PC-3 (cell line): ENCODE results near the gene MGLL. TPM values are rescaled to one million over a fixed set of nuclear protein-coding genes. Genes with fewer than 3 reads are reported as not detected.

Experiments
- ATAC-seq: fragments of 200-7000 bp; cut with Tn5 transposase; 2 replicates; pipeline ENCODE4 v1.9.1; 2020; ENCODE audit warnings: mild to moderate bottlenecking, moderate library complexity
- BruUV-seq: library from RNA; stranded (reverse); fragments of 400-500 nt; replicated peaks from 2 replicates; lab custom pipeline; 2021; lab: Mats Ljungman, UMichigan
- CTCF ChIA-PET: fragments of 300-600 bp; sonication (Branson Sonifier 250); formaldehyde crosslinking; loops from one replicate; lab custom pipeline; 2022; ENCODE audit warnings: antibody characterized with exemption; lab: Charles Lee
- POLR2A ChIA-PET: fragments of 300-600 bp; sonication (Branson Sonifier 250); formaldehyde crosslinking; loops from one replicate; lab custom pipeline; 2022; ENCODE audit warnings: antibody characterized with exemption; ENCODE audit not compliant: unreplicated experiment; lab: Charles Lee
- DNase-seq: peaks from one replicate; pipeline ENCODE4 v3.0.0-alpha.2; 2015
- H2AFZ ChIP-seq: fragments of 300-600 bp; sonication (generic); 2 replicates; pipeline ENCODE4 v1.6.0; 2016; ENCODE audit warnings: antibody characterized with exemption, low read length
- H3F3A ChIP-seq: fragments of 300-600 bp; sonication (generic); one replicate; pipeline ENCODE4 v1.6.0; 2017; ENCODE audit warnings: antibody characterized with exemption, low read length, control low read depth, mild to moderate bottlenecking; ENCODE audit not compliant: unreplicated experiment
- H3K27ac ChIP-seq: fragments of 300-600 bp; sonication (generic); 2 replicates; pipeline ENCODE4 v1.5.1; 2016; ENCODE audit warnings: mild to moderate bottlenecking, low read length
- H3K27me3 ChIP-seq: fragments of 300-600 bp; sonication (generic); 2 replicates; pipeline ENCODE4 v1.6.1; 2016; ENCODE audit warnings: low read length, mixed read lengths
- H3K36me3 ChIP-seq: fragments of 300-600 bp; sonication (generic); 2 replicates; pipeline ENCODE4 v1.6.1; 2016; ENCODE audit warnings: low read depth, mixed run types, low read length, mixed read lengths
- H3K4me1 ChIP-seq: fragments of 300-600 bp; sonication (generic); 2 replicates; pipeline ENCODE4 v1.5.1; 2016; ENCODE audit warnings: low read length; ENCODE audit not compliant: insufficient read depth
- H3K4me2 ChIP-seq: fragments of 300-600 bp; sonication (generic); 2 replicates; pipeline ENCODE4 v1.6.0; 2016; ENCODE audit warnings: low read length
- H3K4me3 ChIP-seq: fragments of 300-600 bp; sonication (generic); 2 replicates; pipeline ENCODE4 v1.5.1; 2016; ENCODE audit warnings: mild to moderate bottlenecking, low read length, mixed read lengths
- H3K79me2 ChIP-seq: fragments of 300-600 bp; sonication (generic); 2 replicates; pipeline ENCODE4 v1.6.1; 2017; ENCODE audit warnings: low read length, mixed read lengths
- H3K9ac ChIP-seq: fragments of 300-600 bp; sonication (generic); 2 replicates; pipeline ENCODE4 v1.6.0; 2016; ENCODE audit warnings: mild to moderate bottlenecking, low read length
- H3K9me2 ChIP-seq: fragments of 300-600 bp; sonication (generic); replicated peaks from 2 replicates; pipeline ENCODE4 v1.6.1; 2016; ENCODE audit warnings: mixed run types, low read length, mixed read lengths
- H3K9me3 ChIP-seq: fragments of 300-600 bp; sonication (generic); 2 replicates; pipeline ENCODE4 v1.6.1; 2016; ENCODE audit warnings: low read length, mixed read lengths
- H4K20me1 ChIP-seq: fragments of 300-600 bp; sonication (generic); 2 replicates; pipeline ENCODE4 v1.6.1; 2016; ENCODE audit warnings: low read length, mixed read lengths
- CTCF ChIP-seq: fragments of 300-600 bp; sonication (generic); conservative IDR thresholded peaks from 2 replicates; pipeline ENCODE4 v1.5.1; 2017; ENCODE audit warnings: antibody characterized with exemption, low read depth, mild to moderate bottlenecking, low read length
- EZH2 ChIP-seq: fragments of 300-600 bp; sonication (generic); IDR thresholded peaks from one replicate; pipeline ENCODE4 v1.6.1; 2017; ENCODE audit warnings: antibody characterized with exemption, mild to moderate bottlenecking, low read length; ENCODE audit not compliant: unreplicated experiment
- EZH2phosphoT487 ChIP-seq: fragments of 300-600 bp; sonication (generic); IDR thresholded peaks from 2 replicates; pipeline ENCODE4 v1.6.1; 2018; ENCODE audit warnings: mild to moderate bottlenecking, antibody characterized with exemption, low read length, borderline replicate concordance
- intact Hi-C: fragments of 100-400 bp; cut with micrococcal nuclease; formaldehyde crosslinking; loops from 2 replicates; pipeline ENCODE4 v1.9.0; 2023
- total RNA-seq: library from RNA; depleted of rRNA; stranded (reverse); fragments of >200 nt; gene quantifications from 2 replicates; pipeline ENCODE4 v1.2.3, GENCODE V29; 2014

The MGLL gene
- total RNA-seq, 1 experiment from 2014 or later, result 38.7 TPM

- TF ChIP-seq EZH2, result no peak
- TF ChIP-seq EZH2phosphoT487, result no peak
- no peak for TF ChIP-seq CTCF
- no peaks in the 10 kb centered on the region for H3K9me2 ChIP-seq
- 0 out of 2 replicates have a peak, but pooled peaks cover 17% of the 10 kb centered on the region for H3K79me2 ChIP-seq
- no peaks in the 10 kb centered on the region for H3F3A ChIP-seq
- POLR2A ChIA-PET, result interaction anchor here (0.6 kb wide), 1 partner anchor 8 kb away, joined by 3 read pairs; no protein-coding TSS in a partner anchor
- BruUV-seq, result TSS peak; percentile 25
- CTCF ChIA-PET, result no interaction called here
- H3K4me2 ChIP-seq, result peak overlapping the region; percentile 28; the same call in 1 of the 2 replicates
- H3K9ac ChIP-seq, result no peak overlapping the region
- no peaks in the 10 kb centered on the region for H3K9me3 ChIP-seq
- peaks cover 14% of the 10 kb centered on the region for H3K36me3 ChIP-seq
- ATAC-seq, result peak; percentile 69
- no peaks in the 10 kb centered on the region for H3K27me3 ChIP-seq
- intact Hi-C loops, result no loop called here
- peak; percentile 75 for DNase-seq
- H3K4me3 ChIP-seq, result no peak overlapping the region
- no peak overlapping the region for H2AFZ ChIP-seq
- H3K4me1 ChIP-seq, result peaks cover 11% of the 10 kb centered on the region
- H3K27ac ChIP-seq, result peak overlapping the region; percentile 46
- H4K20me1 ChIP-seq, result no peaks in the 10 kb centered on the region
Measured at GRCh38 chr3:127779747-127780146, 42.6 kb downstream of the MGLL start.

GRCh38 chr3:127777921-127778656, 44.2 kb downstream of the MGLL start:
- no peak overlapping the region for H3K9ac ChIP-seq
- no peaks in the 10 kb centered on the region for H3F3A ChIP-seq
- DNase-seq (no peak), ATAC-seq (no peak)
- intact Hi-C loops, result no loop called here
- H3K27me3 ChIP-seq, result no peaks in the 10 kb centered on the region
- ChIA-PET CTCF (no interaction called here), POLR2A (no interaction called here)
- H2AFZ ChIP-seq, result no peak overlapping the region
- no TSS peak for BruUV-seq
- peaks cover 11% of the 10 kb centered on the region for H3K4me1 ChIP-seq
- H3K4me2 ChIP-seq, result no peak overlapping the region
- H4K20me1 ChIP-seq, result no peaks in the 10 kb centered on the region
- no peak overlapping the region for H3K27ac ChIP-seq
- no peaks in the 10 kb centered on the region for H3K9me2 ChIP-seq
- 0 out of 2 replicates have a peak, but pooled peaks cover 17% of the 10 kb centered on the region for H3K79me2 ChIP-seq
- peaks cover 14% of the 10 kb centered on the region for H3K36me3 ChIP-seq
- TF ChIP-seq EZH2 (no peak), CTCF (no peak), EZH2phosphoT487 (no peak)
- no peaks in the 10 kb centered on the region for H3K9me3 ChIP-seq
- H3K4me3 ChIP-seq, result no peak overlapping the region

- Histone ChIP-seq H3K79me2 (0 out of 2 replicates have a peak, but pooled peaks cover 17% of the 10 kb centered on the region), H3K4me2 (no peak overlapping the region), H3K4me3 (no peak overlapping the region), H3K36me3 (peaks cover 14% of the 10 kb centered on the region), H3K4me1 (peaks cover 11% of the 10 kb centered on the region), H3F3A (no peaks in the 10 kb centered on the region), H3K9me3 (no peaks in the 10 kb centered on the region), H3K9me2 (no peaks in the 10 kb centered on the region), H3K27ac (no peak overlapping the region), H3K9ac (no peak overlapping the region), H4K20me1 (no peaks in the 10 kb centered on the region), H2AFZ (no peak overlapping the region), H3K27me3 (no peaks in the 10 kb centered on the region)
- BruUV-seq, result no TSS peak
- POLR2A ChIA-PET, result no interaction called here
- ATAC-seq (no peak), DNase-seq (no peak)
- no peak for TF ChIP-seq EZH2phosphoT487
- TF ChIP-seq EZH2, result no peak
- TF ChIP-seq CTCF, result no peak
- intact Hi-C loops, result no loop called here
- CTCF ChIA-PET, result no interaction called here
Measured at GRCh38 chr3:127777332-127777731, 45.0 kb downstream of the MGLL start.
